ENCODE measurements around the gene MALAT1.
A peak's percentile ranks its signal among the peaks of the same experiment; 100 is the strongest.
"Not testable (repeated sequence)": the region's sequence is repeated elsewhere in the genome, so short reads cannot be mapped to it uniquely, and the experiment has no call there.

MALAT1 gene

GRCh38 chr11:65522718-65523630 is 24.1 kb downstream of the MALAT1 start:
- not testable (repeated sequence) for DNase-seq

GRCh38 chr11:65523631-65523968 is 24.8 kb downstream of the MALAT1 start:
- DNase-seq: not testable (repeated sequence)

- DNase-seq: peak; percentile 49
Measured at GRCh38 chr11:65524014-65524740, 25.3 kb downstream of the MALAT1 start.

- peak; percentile 49 for DNase-seq
Measured at GRCh38 chr11:65524741-65525545, 26.1 kb downstream of the MALAT1 start, which contains the start of gene SCYL1. Gene SCYL1 (plus strand): TSS chr11:65525083. CDS start chr11:65525154, 71 bp downstream.

- DNase-seq: peak; percentile 10
Measured at GRCh38 chr11:65525546-65526480, 27.0 kb downstream of the MALAT1 start.

GRCh38 chr11:65526744-65527143 is 27.9 kb downstream of the MALAT1 start:
- no peak for DNase-seq

- DNase-seq: no peak
Measured at GRCh38 chr11:65528819-65529350, 30.0 kb downstream of the MALAT1 start.

GRCh38 chr11:65529475-65530156 is 30.8 kb downstream of the MALAT1 start:
- DNase-seq: no peak

- DNase-seq: no peak
Measured at GRCh38 chr11:65530157-65530496, 31.3 kb downstream of the MALAT1 start.

- DNase-seq: no peak
Measured at GRCh38 chr11:65532388-65533064, 33.7 kb downstream of the MALAT1 start.

- no peak for DNase-seq
Measured at GRCh38 chr11:65535102-65535501, 36.3 kb downstream of the MALAT1 start.

GRCh38 chr11:65536412-65537295 is 37.8 kb downstream of the MALAT1 start:
- DNase-seq: no peak

GRCh38 chr11:65537296-65537597 is 38.4 kb downstream of the MALAT1 start:
- no peak for DNase-seq

- no peak for DNase-seq
Measured at GRCh38 chr11:65537620-65538231, 38.9 kb downstream of the MALAT1 start.

GRCh38 chr11:65538232-65538914 is 39.5 kb downstream of the MALAT1 start:
- no peak for DNase-seq

- DNase-seq: no peak
Measured at GRCh38 chr11:65538915-65539743, 40.3 kb downstream of the MALAT1 start.

- no peak for DNase-seq
Measured at GRCh38 chr11:65539744-65540289, 41.0 kb downstream of the MALAT1 start.
